Esophagus muscularis mucosa (tissue), 4 donors: ENCODE data around the gene AK3. TPM values are rescaled to one million over a fixed set of nuclear protein-coding genes. Genes with fewer than 3 reads are reported as not detected.

Experiments
- DNase-seq: peaks from one replicate; pipeline ENCODE4 v3.0.0-alpha.2; 2017; ENCODE audit errors: extremely low spot score
- H3K27ac ChIP-seq, 4 donors: fragments of 200-600 bp; sonication (generic); replicated peaks in 1 of 4; 1 replicate in 3 of 4; 2 replicates in 1 of 4; pipeline ENCODE4 v1.5.1; 2016 to 2019; ENCODE audit warnings: mild to moderate bottlenecking in 1 of 4
- H3K27me3 ChIP-seq, 4 donors: fragments of 200-600 bp; sonication (generic); one replicate each; pipeline versions ENCODE4 v1.5.1 to v1.6.0; 2016 to 2019
- H3K36me3 ChIP-seq, 4 donors: fragments of 200-600 bp; sonication (generic); one replicate each; pipeline ENCODE4 v1.5.1; 2016 to 2019
- H3K4me1 ChIP-seq, 4 donors: fragments of 200-600 bp; sonication (generic); one replicate each; pipeline ENCODE4 v1.5.1; 2016 to 2019
- H3K4me3 ChIP-seq, 4 donors: fragments of 200-600 bp; sonication (generic); 1 replicate in 2 of 4; 2 replicates in 2 of 4; pipeline ENCODE4 v1.5.1; 2016 to 2019; ENCODE audit warnings: mild to moderate bottlenecking in 4 of 4, moderate library complexity in 1 of 4
- H3K9me3 ChIP-seq, 4 donors: fragments of 200-600 bp; sonication (generic); 1 replicate in 3 of 4; 2 replicates in 1 of 4; pipeline ENCODE4 v1.5.1; 2016 to 2019
- EP300 ChIP-seq: sonication (generic); formaldehyde crosslinking; IDR thresholded peaks from one replicate; pipeline ENCODE4 v1.6.1; 2017; ENCODE audit warnings: antibody characterized with exemption
- POLR2A ChIP-seq: fragments of 450-650 bp; IDR thresholded peaks from one replicate; pipeline ENCODE4 v1.6.1; 2017; ENCODE audit warnings: antibody characterized with exemption, moderate library complexity, mild to moderate bottlenecking, low read depth
- POLR2AphosphoS5 ChIP-seq, 2 donors: sonication (generic); formaldehyde crosslinking; IDR thresholded peaks; one replicate each; pipeline ENCODE4 v1.6.1; 2017; ENCODE audit warnings: antibody characterized with exemption in 2 of 2
- WGBS: methylation state at CpG from one replicate; pipeline ENCODE4 v1.1.5; 2018; 5-methylcytosine and 5-hydroxymethylcytosine counted together
- intact Hi-C: fragments of 100-400 bp; cut with DNase I; formaldehyde crosslinking; loops from one replicate; pipeline ENCODE4 v1.15.1; 2023
- total RNA-seq, 4 donors: library from RNA; depleted of rRNA; stranded (reverse); fragments of >200 nt; gene quantifications; one replicate each; pipeline versions ENCODE4 v1.1.0 to v1.2.1, GENCODE V29; 2016
- TF ChIP-seq, protein P1 (sequence below), 3 experiments: fragments of 200-600 bp in 2 of 3; fragments of 450-650 bp in 1 of 3; sonication (generic) in 2 of 3; IDR thresholded peaks; one replicate each; pipeline ENCODE4 v1.5.1; 2017 to 2019; ENCODE audit warnings: antibody characterized with exemption in 3 of 3, mild to moderate bottlenecking in 2 of 3, moderate library complexity in 1 of 3

Gene AK3
- total RNA-seq, 4 donors from 2014 or later, result 90.0 to 129 (median 118) TPM

DNA sequence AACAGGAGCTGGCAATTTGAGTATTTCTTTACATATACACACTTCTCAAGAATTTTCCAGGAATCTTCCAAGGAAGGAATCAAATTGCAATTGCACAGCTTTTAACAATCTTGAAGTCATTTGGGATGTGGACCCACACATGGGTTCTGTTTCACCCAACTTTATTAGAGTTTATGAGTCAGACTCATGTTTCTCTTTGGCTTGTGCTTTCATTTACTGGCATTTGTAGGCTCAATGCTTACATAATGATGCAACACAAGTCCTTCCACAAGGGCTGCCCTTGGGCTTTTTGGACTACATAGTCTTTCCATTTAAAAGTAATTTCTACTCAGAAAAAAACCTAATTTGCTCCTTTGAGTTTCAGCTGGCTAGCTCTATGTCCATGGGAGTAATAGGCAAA, 66.2 kb downstream of the AK3 start:
- no peak for DNase-seq
- H3K27ac ChIP-seq, result no peak overlapping the region
- no peaks in the 10 kb centered on the region for H3K27me3 ChIP-seq

GRCh38 chr9:4671737-4672136, 69.3 kb downstream of the AK3 start:
- H3K27me3 ChIP-seq, result no peaks in the 10 kb centered on the region
- H3K4me1 ChIP-seq, result peaks cover 0 to 5% (median 4%) of the 10 kb centered on the region in 4 donors
- H3K4me3 ChIP-seq, result no peak overlapping the region
- TF ChIP-seq, protein P1, sequence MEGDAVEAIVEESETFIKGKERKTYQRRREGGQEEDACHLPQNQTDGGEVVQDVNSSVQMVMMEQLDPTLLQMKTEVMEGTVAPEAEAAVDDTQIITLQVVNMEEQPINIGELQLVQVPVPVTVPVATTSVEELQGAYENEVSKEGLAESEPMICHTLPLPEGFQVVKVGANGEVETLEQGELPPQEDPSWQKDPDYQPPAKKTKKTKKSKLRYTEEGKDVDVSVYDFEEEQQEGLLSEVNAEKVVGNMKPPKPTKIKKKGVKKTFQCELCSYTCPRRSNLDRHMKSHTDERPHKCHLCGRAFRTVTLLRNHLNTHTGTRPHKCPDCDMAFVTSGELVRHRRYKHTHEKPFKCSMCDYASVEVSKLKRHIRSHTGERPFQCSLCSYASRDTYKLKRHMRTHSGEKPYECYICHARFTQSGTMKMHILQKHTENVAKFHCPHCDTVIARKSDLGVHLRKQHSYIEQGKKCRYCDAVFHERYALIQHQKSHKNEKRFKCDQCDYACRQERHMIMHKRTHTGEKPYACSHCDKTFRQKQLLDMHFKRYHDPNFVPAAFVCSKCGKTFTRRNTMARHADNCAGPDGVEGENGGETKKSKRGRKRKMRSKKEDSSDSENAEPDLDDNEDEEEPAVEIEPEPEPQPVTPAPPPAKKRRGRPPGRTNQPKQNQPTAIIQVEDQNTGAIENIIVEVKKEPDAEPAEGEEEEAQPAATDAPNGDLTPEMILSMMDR (IDR thresholded peaks at IDR 0.05), result no peak
- TF ChIP-seq POLR2A (no peak), POLR2AphosphoS5 (IDR thresholded peaks at IDR 0.05) (no peak)
- intact Hi-C loops, result no loop called here
- H3K27ac ChIP-seq, result no peak overlapping the region
- WGBS, result 94% methylated on average over 1 of the region's 1 CpG
- no peaks in the 10 kb centered on the region for H3K9me3 ChIP-seq
- H3K36me3 ChIP-seq, result no peaks in the 10 kb centered on the region
- DNase-seq, result no peak

More for the DNA sequence above, 66.2 kb downstream of the AK3 start:
- no peaks in the 10 kb centered on the region for H3K9me3 ChIP-seq
- peaks cover 0 to 11% (median 4%) of the 10 kb centered on the region in 4 donors for H3K4me1 ChIP-seq
- no peaks in the 10 kb centered on the region for H3K36me3 ChIP-seq
- no peak overlapping the region for H3K4me3 ChIP-seq
- TF ChIP-seq, protein P1 (IDR thresholded peaks at IDR 0.05), result no peak
- no peak for TF ChIP-seq POLR2AphosphoS5 (IDR thresholded peaks at IDR 0.05)
- intact Hi-C loops, result no loop called here

DNA sequence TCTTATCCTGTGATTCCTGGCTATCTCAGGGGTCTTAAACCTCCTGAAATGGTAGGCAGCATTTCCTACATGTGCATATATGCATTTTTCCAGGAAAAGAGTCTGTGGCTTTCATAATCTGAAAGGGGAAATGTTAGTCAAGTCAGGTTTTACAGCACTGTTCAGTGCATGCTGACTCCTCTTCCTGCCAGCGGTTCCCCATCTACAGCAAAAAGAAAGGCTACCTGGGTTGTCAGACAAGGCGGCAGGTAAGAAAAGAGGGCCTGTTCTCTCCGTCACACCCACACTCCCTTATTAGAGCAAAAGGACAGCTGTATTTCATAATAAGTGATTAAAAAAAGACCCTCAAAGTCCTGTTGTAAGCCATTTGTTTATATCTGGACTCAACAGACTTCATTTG, 70.4 kb downstream of the AK3 start:
- H3K4me1 ChIP-seq, result peaks cover 0 to 15% (median 14%) of the 10 kb centered on the region in 4 donors
- 81% methylated on average over 3 of the region's 3 CpGs for WGBS
- DNase-seq, result no peak
- no peaks in the 10 kb centered on the region for H3K36me3 ChIP-seq
- no peak overlapping the region for H3K4me3 ChIP-seq
- no peaks in the 10 kb centered on the region for H3K9me3 ChIP-seq
- no peak for TF ChIP-seq EP300
- TF ChIP-seq POLR2AphosphoS5 (IDR thresholded peaks at IDR 0.05), result no peak
- TF ChIP-seq POLR2A, result no peak
- no peak overlapping the region for H3K27ac ChIP-seq
- intact Hi-C loops, result no loop called here
- no peaks in the 10 kb centered on the region for H3K27me3 ChIP-seq

DNA sequence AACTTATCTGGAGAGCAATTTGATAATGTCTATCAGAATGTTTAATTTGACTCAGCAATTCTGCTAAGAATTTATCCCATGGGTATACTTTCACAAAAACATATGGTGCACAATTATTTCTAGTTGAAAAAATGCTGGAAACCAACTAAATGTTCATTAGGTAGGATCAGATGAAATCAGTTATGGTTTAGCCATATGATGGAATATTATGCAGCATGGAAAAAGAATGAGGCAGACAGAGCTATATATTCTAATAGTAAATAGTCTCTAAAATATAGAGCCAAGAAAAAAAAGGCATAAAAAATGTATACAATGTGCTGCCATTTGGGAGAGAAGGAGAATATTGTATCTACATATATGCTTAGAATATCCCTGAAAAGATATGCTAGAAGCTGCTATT, 71.1 kb downstream of the AK3 start:
- H3K27ac ChIP-seq, result no peak overlapping the region
- H3K27me3 ChIP-seq, result no peaks in the 10 kb centered on the region
- H3K36me3 ChIP-seq, result no peaks in the 10 kb centered on the region
- peaks cover 1 to 21% (median 20%) of the 10 kb centered on the region in 4 donors for H3K4me1 ChIP-seq
- TF ChIP-seq POLR2AphosphoS5 (IDR thresholded peaks at IDR 0.05), result no peak
- TF ChIP-seq, protein P1 (IDR thresholded peaks at IDR 0.05), result no peak
- TF ChIP-seq POLR2A, result no peak
- TF ChIP-seq EP300, result no peak
- no peaks in the 10 kb centered on the region for H3K9me3 ChIP-seq
- intact Hi-C loops, result loop anchor here (10.0 kb wide), 1 partner anchor 315 kb away; the partner anchor contains the start of gene JAK2
- no peak overlapping the region for H3K4me3 ChIP-seq
- DNase-seq, result no peak

DNA sequence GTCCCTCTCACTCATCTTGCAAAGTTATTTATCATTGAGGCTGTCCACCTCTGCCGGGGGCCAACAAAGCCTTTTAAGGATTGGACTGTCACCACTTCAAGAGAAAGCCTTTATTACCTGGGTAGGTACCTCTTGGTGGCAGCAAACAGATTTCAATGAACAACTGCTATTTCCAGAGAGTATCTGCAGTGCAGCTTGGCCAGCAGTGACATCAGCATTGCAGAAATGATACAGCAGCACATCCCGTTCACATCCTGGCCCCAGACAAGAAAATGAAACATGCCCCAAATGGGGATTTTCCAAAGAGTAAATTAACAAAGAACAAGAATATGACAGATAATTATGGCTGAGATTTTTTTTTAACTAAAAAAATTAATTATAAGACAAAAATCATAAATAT, 72.4 kb downstream of the AK3 start:
- WGBS, result 88% methylated on average over 2 of the region's 2 CpGs
- no peak for DNase-seq
- no peak overlapping the region for H3K4me3 ChIP-seq
- H3K27me3 ChIP-seq, result no peaks in the 10 kb centered on the region
- peaks cover 5 to 34% (median 32%) of the 10 kb centered on the region in 4 donors for H3K4me1 ChIP-seq
- no peaks in the 10 kb centered on the region for H3K36me3 ChIP-seq
- intact Hi-C loops, result loop anchor here (10.0 kb wide), 1 partner anchor 316 kb away; the partner anchor contains the start of gene JAK2
- H3K27ac ChIP-seq, result no peak overlapping the region
- TF ChIP-seq POLR2A (no peak), POLR2AphosphoS5 (IDR thresholded peaks at IDR 0.05) (no peak), EP300 (no peak)
- TF ChIP-seq, protein P1 (IDR thresholded peaks at IDR 0.05), result no peak
- no peaks in the 10 kb centered on the region for H3K9me3 ChIP-seq
